PC-3 (cell line): ENCODE measurements around the gene ABLIM1. TPM values are rescaled to one million over a fixed set of nuclear protein-coding genes. Genes with fewer than 3 reads are reported as not detected.

Source experiments
- ATAC-seq: fragments of 200-7000 bp; cut with Tn5 transposase; 2 replicates; pipeline ENCODE4 v1.9.1; 2020; ENCODE audit warnings: mild to moderate bottlenecking, moderate library complexity
- BruUV-seq: library from RNA; stranded (reverse); fragments of 400-500 nt; replicated peaks from 2 replicates; lab custom pipeline; 2021; lab: Mats Ljungman, UMichigan
- CTCF ChIA-PET: fragments of 300-600 bp; sonication (Branson Sonifier 250); formaldehyde crosslinking; loops from one replicate; lab custom pipeline; 2022; ENCODE audit warnings: antibody characterized with exemption; lab: Charles Lee
- POLR2A ChIA-PET: fragments of 300-600 bp; sonication (Branson Sonifier 250); formaldehyde crosslinking; loops from one replicate; lab custom pipeline; 2022; ENCODE audit warnings: antibody characterized with exemption; ENCODE audit not compliant: unreplicated experiment; lab: Charles Lee
- DNase-seq: peaks from one replicate; pipeline ENCODE4 v3.0.0-alpha.2; 2015
- H2AFZ ChIP-seq: fragments of 300-600 bp; sonication (generic); 2 replicates; pipeline ENCODE4 v1.6.0; 2016; ENCODE audit warnings: antibody characterized with exemption, low read length
- H3F3A ChIP-seq: fragments of 300-600 bp; sonication (generic); one replicate; pipeline ENCODE4 v1.6.0; 2017; ENCODE audit warnings: antibody characterized with exemption, low read length, control low read depth, mild to moderate bottlenecking; ENCODE audit not compliant: unreplicated experiment
- H3K27ac ChIP-seq: fragments of 300-600 bp; sonication (generic); 2 replicates; pipeline ENCODE4 v1.5.1; 2016; ENCODE audit warnings: mild to moderate bottlenecking, low read length
- H3K27me3 ChIP-seq: fragments of 300-600 bp; sonication (generic); 2 replicates; pipeline ENCODE4 v1.6.1; 2016; ENCODE audit warnings: low read length, mixed read lengths
- H3K36me3 ChIP-seq: fragments of 300-600 bp; sonication (generic); 2 replicates; pipeline ENCODE4 v1.6.1; 2016; ENCODE audit warnings: low read depth, mixed run types, low read length, mixed read lengths
- H3K4me1 ChIP-seq: fragments of 300-600 bp; sonication (generic); 2 replicates; pipeline ENCODE4 v1.5.1; 2016; ENCODE audit warnings: low read length; ENCODE audit not compliant: insufficient read depth
- H3K4me2 ChIP-seq: fragments of 300-600 bp; sonication (generic); 2 replicates; pipeline ENCODE4 v1.6.0; 2016; ENCODE audit warnings: low read length
- H3K4me3 ChIP-seq: fragments of 300-600 bp; sonication (generic); 2 replicates; pipeline ENCODE4 v1.5.1; 2016; ENCODE audit warnings: mild to moderate bottlenecking, low read length, mixed read lengths
- H3K79me2 ChIP-seq: fragments of 300-600 bp; sonication (generic); 2 replicates; pipeline ENCODE4 v1.6.1; 2017; ENCODE audit warnings: low read length, mixed read lengths
- H3K9ac ChIP-seq: fragments of 300-600 bp; sonication (generic); 2 replicates; pipeline ENCODE4 v1.6.0; 2016; ENCODE audit warnings: mild to moderate bottlenecking, low read length
- H3K9me2 ChIP-seq: fragments of 300-600 bp; sonication (generic); replicated peaks from 2 replicates; pipeline ENCODE4 v1.6.1; 2016; ENCODE audit warnings: mixed run types, low read length, mixed read lengths
- H3K9me3 ChIP-seq: fragments of 300-600 bp; sonication (generic); 2 replicates; pipeline ENCODE4 v1.6.1; 2016; ENCODE audit warnings: low read length, mixed read lengths
- H4K20me1 ChIP-seq: fragments of 300-600 bp; sonication (generic); 2 replicates; pipeline ENCODE4 v1.6.1; 2016; ENCODE audit warnings: low read length, mixed read lengths
- EZH2 ChIP-seq: fragments of 300-600 bp; sonication (generic); IDR thresholded peaks from one replicate; pipeline ENCODE4 v1.6.1; 2017; ENCODE audit warnings: antibody characterized with exemption, mild to moderate bottlenecking, low read length; ENCODE audit not compliant: unreplicated experiment
- EZH2phosphoT487 ChIP-seq: fragments of 300-600 bp; sonication (generic); IDR thresholded peaks from 2 replicates; pipeline ENCODE4 v1.6.1; 2018; ENCODE audit warnings: mild to moderate bottlenecking, antibody characterized with exemption, low read length, borderline replicate concordance
- intact Hi-C: fragments of 100-400 bp; cut with micrococcal nuclease; formaldehyde crosslinking; loops from 2 replicates; pipeline ENCODE4 v1.9.0; 2023
- total RNA-seq: library from RNA; depleted of rRNA; stranded (reverse); fragments of >200 nt; gene quantifications from 2 replicates; pipeline ENCODE4 v1.2.3, GENCODE V29; 2014
- TF ChIP-seq, protein P1 (sequence below): fragments of 300-600 bp; sonication (generic); conservative IDR thresholded peaks from 2 replicates; pipeline ENCODE4 v1.5.1; 2017; ENCODE audit warnings: antibody characterized with exemption, low read depth, mild to moderate bottlenecking, low read length

The ABLIM1 gene
- total RNA-seq, 1 experiment from 2014 or later, result 12.3 TPM

DNA sequence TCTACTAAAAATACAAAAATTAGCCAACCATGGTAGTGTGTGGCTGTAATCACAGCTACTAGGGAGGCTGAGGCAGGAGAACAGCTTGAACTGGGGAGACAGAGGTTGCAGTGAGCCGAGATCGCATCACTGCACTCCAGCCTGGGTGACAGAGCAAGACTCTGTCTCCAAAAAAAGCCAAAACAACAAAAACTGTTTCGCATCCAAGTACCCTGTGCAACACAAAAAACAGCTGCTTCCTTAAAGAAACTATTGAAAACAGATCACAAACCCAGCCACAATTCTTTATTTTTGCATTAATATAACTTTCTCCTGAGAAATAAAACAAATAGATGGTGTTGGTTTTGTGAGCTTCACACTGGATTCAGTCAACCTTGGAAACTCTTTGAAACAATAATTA, 141.7 kb downstream of the ABLIM1 start:
- intact Hi-C loops, result no loop called here
- no TSS peak for BruUV-seq
- Histone ChIP-seq H3K4me3 (no peak overlapping the region), H3K36me3 (no peaks in the 10 kb centered on the region), H3F3A (peaks cover 6% of the 10 kb centered on the region), H4K20me1 (no peaks in the 10 kb centered on the region), H3K27me3 (no peaks in the 10 kb centered on the region), H3K9me2 (no peaks in the 10 kb centered on the region), H3K9me3 (no peaks in the 10 kb centered on the region), H3K9ac (no peak overlapping the region), H3K4me1 (peaks cover 36% of the 10 kb centered on the region), H3K79me2 (peaks cover 25% of the 10 kb centered on the region), H3K27ac (no peak overlapping the region), H3K4me2 (no peak overlapping the region), H2AFZ (no peak overlapping the region)
- ChIA-PET POLR2A (no interaction called here), CTCF (no interaction called here)
- DNase-seq (no peak), ATAC-seq (no peak)
- TF ChIP-seq, protein P1, sequence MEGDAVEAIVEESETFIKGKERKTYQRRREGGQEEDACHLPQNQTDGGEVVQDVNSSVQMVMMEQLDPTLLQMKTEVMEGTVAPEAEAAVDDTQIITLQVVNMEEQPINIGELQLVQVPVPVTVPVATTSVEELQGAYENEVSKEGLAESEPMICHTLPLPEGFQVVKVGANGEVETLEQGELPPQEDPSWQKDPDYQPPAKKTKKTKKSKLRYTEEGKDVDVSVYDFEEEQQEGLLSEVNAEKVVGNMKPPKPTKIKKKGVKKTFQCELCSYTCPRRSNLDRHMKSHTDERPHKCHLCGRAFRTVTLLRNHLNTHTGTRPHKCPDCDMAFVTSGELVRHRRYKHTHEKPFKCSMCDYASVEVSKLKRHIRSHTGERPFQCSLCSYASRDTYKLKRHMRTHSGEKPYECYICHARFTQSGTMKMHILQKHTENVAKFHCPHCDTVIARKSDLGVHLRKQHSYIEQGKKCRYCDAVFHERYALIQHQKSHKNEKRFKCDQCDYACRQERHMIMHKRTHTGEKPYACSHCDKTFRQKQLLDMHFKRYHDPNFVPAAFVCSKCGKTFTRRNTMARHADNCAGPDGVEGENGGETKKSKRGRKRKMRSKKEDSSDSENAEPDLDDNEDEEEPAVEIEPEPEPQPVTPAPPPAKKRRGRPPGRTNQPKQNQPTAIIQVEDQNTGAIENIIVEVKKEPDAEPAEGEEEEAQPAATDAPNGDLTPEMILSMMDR, result no peak
- no peak for TF ChIP-seq EZH2
- no peak for TF ChIP-seq EZH2phosphoT487

DNA sequence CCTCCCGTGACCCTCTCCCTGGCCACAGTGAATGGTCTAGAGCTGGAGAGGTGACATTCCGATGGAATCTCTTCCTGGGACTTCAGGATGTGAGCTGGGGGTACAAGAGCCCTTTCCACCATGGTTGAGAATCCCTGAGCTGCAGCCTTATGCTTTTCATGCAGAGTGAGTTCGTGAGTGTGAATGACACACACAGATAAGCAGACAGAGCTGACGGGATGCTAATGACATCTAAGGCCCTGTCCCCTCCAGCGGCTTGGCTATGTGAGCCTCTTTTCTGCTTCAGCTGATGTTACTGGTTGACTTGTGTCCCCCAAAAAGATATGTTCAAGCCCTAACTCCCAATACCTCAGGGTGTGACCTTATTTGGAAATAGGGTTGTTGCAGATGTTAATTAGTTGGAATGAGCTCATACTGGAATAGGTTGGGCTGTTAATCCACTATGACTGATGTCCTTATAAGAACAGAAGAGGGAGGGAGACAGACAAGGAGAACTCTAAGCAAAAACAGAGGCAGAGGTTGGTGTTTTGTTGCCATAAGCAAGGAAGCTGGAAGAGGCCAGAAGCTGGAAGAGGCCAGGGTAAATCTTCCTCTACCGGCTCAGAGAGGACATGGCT, 142.7 kb downstream of the ABLIM1 start:
- POLR2A ChIA-PET, result no interaction called here
- CTCF ChIA-PET, result no interaction called here
- no peaks in the 10 kb centered on the region for H3K9me2 ChIP-seq
- BruUV-seq, result no TSS peak
- H4K20me1 ChIP-seq, result no peaks in the 10 kb centered on the region
- ATAC-seq (no peak), DNase-seq (no peak)
- no peaks in the 10 kb centered on the region for H3K27me3 ChIP-seq
- no peak overlapping the region for H3K4me2 ChIP-seq
- intact Hi-C loops, result no loop called here
- H3K36me3 ChIP-seq, result no peaks in the 10 kb centered on the region
- H3K9ac ChIP-seq, result no peak overlapping the region
- no peak overlapping the region for H2AFZ ChIP-seq
- H3K4me1 ChIP-seq, result peaks cover 36% of the 10 kb centered on the region
- peaks cover 21% of the 10 kb centered on the region for H3K79me2 ChIP-seq
- no peak overlapping the region for H3K4me3 ChIP-seq
- TF ChIP-seq EZH2phosphoT487 (no peak), EZH2 (no peak)
- TF ChIP-seq, protein P1, result no peak
- H3F3A ChIP-seq, result peaks cover 6% of the 10 kb centered on the region
- H3K9me3 ChIP-seq, result no peaks in the 10 kb centered on the region
- no peak overlapping the region for H3K27ac ChIP-seq

DNA sequence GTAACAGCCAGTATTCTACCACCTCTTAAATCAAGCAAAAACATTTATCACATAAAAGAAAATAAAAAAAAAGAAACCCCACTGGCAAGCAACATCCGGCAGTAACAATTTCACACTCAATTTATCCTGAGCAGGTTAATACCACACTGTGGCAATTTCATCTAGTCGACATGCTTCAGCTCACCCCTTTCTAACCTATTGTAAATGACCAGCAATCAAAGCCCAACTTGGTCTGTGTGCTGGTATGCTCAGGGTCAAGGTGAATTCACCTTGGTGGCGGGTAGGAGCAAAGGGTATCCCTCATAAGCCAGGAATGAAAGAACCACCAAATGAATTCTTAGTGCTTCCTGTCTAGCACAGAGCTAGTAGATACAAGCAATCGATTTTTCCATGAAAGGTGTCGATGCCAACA, 144.7 kb downstream of the ABLIM1 start:
- DNase-seq (no peak), ATAC-seq (no peak)
- Histone ChIP-seq H3K9ac (no peak overlapping the region), H3K4me1 (peaks cover 17% of the 10 kb centered on the region), H2AFZ (no peak overlapping the region), H3K36me3 (no peaks in the 10 kb centered on the region), H3K79me2 (peaks cover 15% of the 10 kb centered on the region), H3F3A (no peaks in the 10 kb centered on the region), H3K9me3 (no peaks in the 10 kb centered on the region), H3K9me2 (no peaks in the 10 kb centered on the region), H4K20me1 (no peaks in the 10 kb centered on the region), H3K4me3 (no peak overlapping the region), H3K4me2 (no peak overlapping the region), H3K27me3 (no peaks in the 10 kb centered on the region), H3K27ac (no peak overlapping the region)
- CTCF ChIA-PET, result no interaction called here
- TF ChIP-seq, protein P1, result no peak
- no peak for TF ChIP-seq EZH2phosphoT487
- no peak for TF ChIP-seq EZH2
- intact Hi-C loops, result no loop called here
- POLR2A ChIA-PET, result no interaction called here
- no TSS peak for BruUV-seq
